ENCODE data around the gene PLXND1.

DNA sequence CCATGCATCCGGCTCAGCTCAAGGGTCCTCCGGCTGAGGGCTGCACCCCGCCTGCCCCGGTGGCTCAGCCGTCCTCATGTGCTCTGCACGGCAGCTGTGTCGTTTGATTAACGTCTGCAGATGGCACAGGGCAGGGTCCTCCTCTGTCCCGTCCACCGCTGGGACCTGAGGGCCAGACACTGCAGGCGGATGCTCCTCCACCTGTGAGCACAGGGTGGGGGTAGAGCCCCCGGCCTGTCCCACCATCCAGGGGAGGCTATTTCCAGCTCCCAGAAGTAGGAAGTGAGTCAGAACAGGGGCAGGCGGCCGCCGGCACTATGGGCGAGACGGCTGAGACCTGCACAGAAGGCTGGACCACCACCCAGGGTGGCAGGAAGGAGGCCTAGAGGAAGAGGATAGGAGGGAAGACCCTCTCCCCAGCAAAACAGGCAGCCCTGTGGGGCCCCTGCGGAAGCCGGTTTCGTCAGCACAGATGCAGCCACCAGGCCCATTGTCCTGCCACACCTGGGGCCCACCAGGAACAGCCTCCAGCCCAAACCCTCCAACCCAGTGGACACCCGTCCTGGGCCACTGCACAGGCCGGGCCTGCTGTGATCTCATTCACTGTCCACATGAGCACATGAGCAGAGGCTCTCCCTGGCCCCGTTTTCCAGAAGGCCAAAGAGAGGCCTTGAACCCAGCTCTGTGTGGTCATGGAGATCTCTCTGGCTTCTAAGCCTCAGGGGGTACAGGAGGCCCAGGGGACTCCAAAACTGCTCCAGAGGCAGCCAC is 12.6 kb upstream of the PLXND1 start:
- TF ChIP-seq SMC3 (conservative IDR thresholded peaks at IDR 0.05; ENCODE audit: poor library complexity) (no peak), CTCF (IDR thresholded peaks at IDR 0.05; ENCODE audit: poor library complexity, severe bottlenecking) (no peak), POLR2AphosphoS5 (IDR thresholded peaks at IDR 0.05) (no peak), TAF1 (IDR thresholded peaks at IDR 0.05; ENCODE audit: low read depth) (no peak), EZH2 (IDR thresholded peaks at IDR 0.05; ENCODE audit: borderline replicate concordance, insufficient read depth, low read length, poor library complexity, severe bottlenecking) (no peak)
- TF ChIP-seq, protein P1, sequence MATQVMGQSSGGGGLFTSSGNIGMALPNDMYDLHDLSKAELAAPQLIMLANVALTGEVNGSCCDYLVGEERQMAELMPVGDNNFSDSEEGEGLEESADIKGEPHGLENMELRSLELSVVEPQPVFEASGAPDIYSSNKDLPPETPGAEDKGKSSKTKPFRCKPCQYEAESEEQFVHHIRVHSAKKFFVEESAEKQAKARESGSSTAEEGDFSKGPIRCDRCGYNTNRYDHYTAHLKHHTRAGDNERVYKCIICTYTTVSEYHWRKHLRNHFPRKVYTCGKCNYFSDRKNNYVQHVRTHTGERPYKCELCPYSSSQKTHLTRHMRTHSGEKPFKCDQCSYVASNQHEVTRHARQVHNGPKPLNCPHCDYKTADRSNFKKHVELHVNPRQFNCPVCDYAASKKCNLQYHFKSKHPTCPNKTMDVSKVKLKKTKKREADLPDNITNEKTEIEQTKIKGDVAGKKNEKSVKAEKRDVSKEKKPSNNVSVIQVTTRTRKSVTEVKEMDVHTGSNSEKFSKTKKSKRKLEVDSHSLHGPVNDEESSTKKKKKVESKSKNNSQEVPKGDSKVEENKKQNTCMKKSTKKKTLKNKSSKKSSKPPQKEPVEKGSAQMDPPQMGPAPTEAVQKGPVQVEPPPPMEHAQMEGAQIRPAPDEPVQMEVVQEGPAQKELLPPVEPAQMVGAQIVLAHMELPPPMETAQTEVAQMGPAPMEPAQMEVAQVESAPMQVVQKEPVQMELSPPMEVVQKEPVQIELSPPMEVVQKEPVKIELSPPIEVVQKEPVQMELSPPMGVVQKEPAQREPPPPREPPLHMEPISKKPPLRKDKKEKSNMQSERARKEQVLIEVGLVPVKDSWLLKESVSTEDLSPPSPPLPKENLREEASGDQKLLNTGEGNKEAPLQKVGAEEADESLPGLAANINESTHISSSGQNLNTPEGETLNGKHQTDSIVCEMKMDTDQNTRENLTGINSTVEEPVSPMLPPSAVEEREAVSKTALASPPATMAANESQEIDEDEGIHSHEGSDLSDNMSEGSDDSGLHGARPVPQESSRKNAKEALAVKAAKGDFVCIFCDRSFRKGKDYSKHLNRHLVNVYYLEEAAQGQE (IDR thresholded peaks at IDR 0.05; ENCODE audit: borderline replicate concordance): no peak
